GM12801 (cell line): ENCODE measurements around the gene FMN1.

Experiments used
- TF ChIP-seq, protein P1 (sequence below): IDR thresholded peaks from one replicate; pipeline ENCODE4 v1.5.1; 2011; ENCODE audit warnings: control low read depth; ENCODE audit not compliant: insufficient read length; ENCODE audit errors: extremely low read depth

The FMN1 gene

DNA sequence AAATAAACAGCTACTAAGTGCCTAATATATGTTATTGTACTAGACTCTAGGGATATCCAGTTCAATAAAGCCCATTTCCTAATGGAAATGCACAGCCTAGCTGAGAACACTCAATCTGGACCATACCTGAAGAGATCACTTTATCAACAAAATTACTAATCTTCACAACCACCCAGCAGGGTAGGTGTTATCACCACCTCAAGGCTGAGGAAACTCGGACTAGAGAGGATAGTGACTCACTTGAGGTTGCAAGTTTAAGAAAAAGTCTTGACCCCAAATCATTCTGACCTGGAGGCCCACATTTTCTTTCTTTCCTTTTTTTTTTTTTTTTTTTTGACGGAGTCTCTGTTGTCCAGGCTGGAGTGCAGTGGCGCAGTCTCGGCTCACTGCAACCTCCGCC lies 3.1 kb upstream of the FMN1 start:
- TF ChIP-seq, protein P1, sequence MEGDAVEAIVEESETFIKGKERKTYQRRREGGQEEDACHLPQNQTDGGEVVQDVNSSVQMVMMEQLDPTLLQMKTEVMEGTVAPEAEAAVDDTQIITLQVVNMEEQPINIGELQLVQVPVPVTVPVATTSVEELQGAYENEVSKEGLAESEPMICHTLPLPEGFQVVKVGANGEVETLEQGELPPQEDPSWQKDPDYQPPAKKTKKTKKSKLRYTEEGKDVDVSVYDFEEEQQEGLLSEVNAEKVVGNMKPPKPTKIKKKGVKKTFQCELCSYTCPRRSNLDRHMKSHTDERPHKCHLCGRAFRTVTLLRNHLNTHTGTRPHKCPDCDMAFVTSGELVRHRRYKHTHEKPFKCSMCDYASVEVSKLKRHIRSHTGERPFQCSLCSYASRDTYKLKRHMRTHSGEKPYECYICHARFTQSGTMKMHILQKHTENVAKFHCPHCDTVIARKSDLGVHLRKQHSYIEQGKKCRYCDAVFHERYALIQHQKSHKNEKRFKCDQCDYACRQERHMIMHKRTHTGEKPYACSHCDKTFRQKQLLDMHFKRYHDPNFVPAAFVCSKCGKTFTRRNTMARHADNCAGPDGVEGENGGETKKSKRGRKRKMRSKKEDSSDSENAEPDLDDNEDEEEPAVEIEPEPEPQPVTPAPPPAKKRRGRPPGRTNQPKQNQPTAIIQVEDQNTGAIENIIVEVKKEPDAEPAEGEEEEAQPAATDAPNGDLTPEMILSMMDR = no peak

DNA sequence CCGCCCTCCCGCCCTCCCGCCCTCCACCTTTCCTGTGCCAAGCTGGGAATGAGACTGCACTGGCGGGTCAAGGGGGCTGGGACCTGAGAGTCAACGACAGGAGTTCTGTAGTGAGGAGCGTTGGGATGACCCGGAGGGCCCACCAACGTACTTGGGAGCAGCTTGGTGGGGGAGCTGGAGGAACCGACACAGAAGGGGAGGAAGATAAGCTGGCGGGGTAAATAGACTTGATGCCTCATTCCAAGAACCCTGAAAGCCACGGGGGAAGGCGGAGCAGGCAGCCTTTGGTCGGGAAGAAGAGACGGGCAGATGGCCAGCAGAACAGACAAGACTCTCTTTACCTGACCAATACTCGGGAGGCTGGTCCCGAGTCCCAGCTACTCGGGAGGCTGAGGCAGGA lies 277 bp downstream of the FMN1 start:
- TF ChIP-seq, protein P1 = no peak

DNA sequence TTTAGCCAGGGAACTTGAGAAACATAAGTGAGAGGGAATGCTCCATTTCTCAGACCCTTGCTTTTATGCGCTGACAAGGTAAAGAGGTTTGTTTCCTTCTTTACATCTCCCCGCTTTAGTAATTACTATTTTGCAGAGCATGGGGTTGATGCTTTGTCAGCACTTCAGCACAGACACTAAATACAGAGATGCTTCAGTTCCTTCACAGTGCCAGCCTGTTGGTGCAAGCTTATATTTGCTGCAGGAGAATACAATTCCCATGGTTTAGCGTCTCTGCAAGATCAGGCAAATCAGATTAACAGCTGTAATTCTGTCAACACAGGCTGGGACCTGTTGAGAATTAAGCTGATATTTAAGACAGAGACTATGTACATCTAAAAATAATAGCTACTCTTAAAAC lies 2.9 kb downstream of the FMN1 start:
- TF ChIP-seq, protein P1 = no peak

DNA sequence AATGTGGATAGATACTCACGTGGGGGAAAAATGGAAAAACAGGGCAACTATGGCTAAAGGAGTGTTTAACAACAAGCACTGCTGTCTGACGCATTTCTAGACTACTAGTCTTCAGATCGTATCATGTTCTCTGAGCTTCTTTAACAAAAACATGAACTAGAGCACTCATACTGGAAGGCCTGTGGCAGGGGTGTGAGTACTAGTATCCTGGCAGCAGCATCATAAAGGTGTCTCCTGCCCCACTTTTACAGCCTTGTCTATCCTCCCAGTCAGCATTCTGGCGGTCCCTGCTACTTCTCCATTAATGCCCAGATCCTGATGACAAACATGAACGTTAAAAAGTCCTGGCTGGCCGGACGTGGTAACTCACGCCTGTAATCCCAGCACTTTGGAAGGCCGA lies 4.0 kb downstream of the FMN1 start:
- TF ChIP-seq, protein P1 = no peak

DNA sequence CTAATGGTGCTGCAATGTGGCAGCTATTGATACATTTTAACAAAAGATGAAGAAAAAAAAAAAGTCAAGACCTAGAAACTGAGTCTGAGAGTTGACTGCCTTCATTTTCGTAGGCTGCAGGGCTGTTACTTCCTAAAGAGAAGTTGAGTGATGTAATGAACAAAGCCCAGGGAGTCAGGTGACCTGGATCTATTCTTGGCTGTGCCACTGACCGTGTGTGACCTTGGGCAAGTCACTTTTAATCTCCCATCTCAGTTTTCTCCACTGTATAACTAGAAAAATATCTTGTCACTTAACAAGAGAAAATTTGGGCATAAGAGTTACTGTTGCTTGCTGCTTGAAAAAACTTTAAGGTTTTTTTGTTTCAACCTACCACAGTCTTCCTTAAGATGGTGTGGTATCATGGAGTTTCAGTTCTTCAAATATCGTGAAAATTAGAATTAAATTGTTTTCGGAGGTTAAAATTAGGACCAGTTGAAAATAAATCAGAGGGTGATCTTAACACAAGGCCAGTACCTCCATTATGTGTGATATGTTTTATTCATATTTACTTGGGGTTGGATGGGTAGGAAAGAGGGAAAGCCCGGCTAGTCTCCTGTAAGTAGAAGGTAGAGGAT lies 5.8 kb downstream of the FMN1 start:
- TF ChIP-seq, protein P1 = no peak

DNA sequence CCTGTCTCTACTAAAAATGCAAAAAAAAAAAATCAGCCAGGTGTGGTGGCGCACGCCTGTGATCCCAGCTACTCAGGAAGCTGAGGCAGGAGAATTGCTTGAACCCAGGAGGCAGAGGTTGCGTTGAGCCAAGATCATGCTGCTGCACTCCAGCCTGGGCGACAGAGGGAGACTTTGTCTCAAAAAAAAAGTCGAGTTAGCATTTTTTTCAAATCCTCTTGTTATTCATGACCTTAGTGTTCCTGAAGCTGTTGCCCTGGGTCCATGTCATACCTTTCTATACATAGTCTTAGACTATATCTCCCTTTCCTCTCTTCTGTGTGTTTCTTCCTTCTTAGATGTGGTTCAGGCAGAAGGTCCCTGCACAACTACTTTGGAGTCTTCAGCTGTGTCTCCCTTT lies 6.4 kb downstream of the FMN1 start:
- TF ChIP-seq, protein P1 = no peak

DNA sequence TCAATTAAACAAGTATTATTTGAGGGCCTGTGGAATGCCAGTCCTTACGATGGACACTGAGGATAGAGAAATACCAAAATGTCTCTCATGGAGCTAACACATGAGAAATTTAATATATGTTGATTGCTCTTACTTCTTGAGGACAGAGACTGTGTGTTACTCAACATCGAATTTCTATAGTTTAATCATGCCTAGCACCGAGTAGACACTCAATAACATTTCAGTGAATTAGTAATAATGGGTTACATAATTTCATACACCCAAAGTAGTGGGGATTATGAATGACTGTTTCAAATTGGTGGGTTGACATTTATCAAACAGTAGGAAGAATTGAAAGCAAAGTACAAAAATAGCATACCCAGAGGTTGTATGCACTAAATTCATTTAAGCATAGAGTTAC lies 11.2 kb downstream of the FMN1 start:
- TF ChIP-seq, protein P1 = no peak
